ENCODE results near the gene HBA1. TPM values are rescaled to one million over a fixed set of nuclear protein-coding genes. Genes with fewer than 3 reads are reported as not detected.

The HBA1 gene
- total and polyA plus RNA-seq, 9 of the 15 experiments (the other 6 are each of a cell fraction or from before 2014, with no cell fraction given): 128 to 2,388 (median 380) TPM

DNA sequence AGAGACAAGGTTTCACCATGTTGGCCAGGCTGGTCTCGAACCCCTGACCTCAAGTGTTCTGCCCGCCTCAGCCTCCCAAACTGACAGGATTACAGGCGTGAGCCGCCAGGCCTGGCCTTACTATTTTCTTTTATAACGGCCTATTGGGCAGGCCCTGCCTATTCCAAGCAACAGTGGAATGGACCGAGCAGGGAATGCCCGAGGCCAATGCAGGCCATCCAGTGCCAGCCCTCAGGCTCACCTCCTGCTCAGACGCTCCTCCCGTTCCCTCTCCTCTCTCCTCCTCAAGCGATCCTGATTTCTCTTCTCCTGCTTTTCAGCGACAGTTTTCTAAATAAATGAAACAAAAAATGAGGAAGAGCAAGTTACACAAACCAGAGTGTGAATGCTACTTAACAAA lies 16.2 kb downstream of the HBA1 start:
- H3K9me1 ChIP-seq (ENCODE audit: control insufficient read depth, insufficient read depth, low read length): no peaks in the 10 kb centered on the region
- peaks cover 2% of the 10 kb centered on the region; the same call in 1 of the 2 replicates for H3K9me3 ChIP-seq (replicated peaks; ENCODE audit: control insufficient read depth, insufficient read depth, low read depth, low read length)
- FAIRE-seq (no peak), ATAC-seq (no peak), DNase-seq (ENCODE audit: extremely low read depth in 1 of 4, low spot score in 3 of 4) (no peak)
- intact Hi-C loops (cut with micrococcal nuclease): no loop called here
- 93% methylated on average over 8 of the region's 11 CpGs for WGBS (ENCODE audit: insufficient coverage, low coverage, missing lambda C conversion rate)
- H3K9ac ChIP-seq (ENCODE audit: insufficient read depth in 1 of 2, low read depth in 2 of 2, low read length in 2 of 2): 0 out of 4 replicates have a peak overlapping the region, but pooled peaks of 1 of the 2 experiments have one; percentile 28
- no peak overlapping the region for H2AFZ ChIP-seq (ENCODE audit: low read depth, low read length)
- no peak overlapping the region for H3K4me2 ChIP-seq (ENCODE audit: insufficient read depth, low read length)
- H3K4me1 ChIP-seq (replicated peaks in 1 of 2; ENCODE audit: control insufficient read depth in 2 of 2, insufficient read depth in 2 of 2, low read length in 2 of 2): peaks cover 0 to 5% of the 10 kb centered on the region in 2 experiments; a peak in 2 of 5 replicates
- TF ChIP-seq, protein P1, sequence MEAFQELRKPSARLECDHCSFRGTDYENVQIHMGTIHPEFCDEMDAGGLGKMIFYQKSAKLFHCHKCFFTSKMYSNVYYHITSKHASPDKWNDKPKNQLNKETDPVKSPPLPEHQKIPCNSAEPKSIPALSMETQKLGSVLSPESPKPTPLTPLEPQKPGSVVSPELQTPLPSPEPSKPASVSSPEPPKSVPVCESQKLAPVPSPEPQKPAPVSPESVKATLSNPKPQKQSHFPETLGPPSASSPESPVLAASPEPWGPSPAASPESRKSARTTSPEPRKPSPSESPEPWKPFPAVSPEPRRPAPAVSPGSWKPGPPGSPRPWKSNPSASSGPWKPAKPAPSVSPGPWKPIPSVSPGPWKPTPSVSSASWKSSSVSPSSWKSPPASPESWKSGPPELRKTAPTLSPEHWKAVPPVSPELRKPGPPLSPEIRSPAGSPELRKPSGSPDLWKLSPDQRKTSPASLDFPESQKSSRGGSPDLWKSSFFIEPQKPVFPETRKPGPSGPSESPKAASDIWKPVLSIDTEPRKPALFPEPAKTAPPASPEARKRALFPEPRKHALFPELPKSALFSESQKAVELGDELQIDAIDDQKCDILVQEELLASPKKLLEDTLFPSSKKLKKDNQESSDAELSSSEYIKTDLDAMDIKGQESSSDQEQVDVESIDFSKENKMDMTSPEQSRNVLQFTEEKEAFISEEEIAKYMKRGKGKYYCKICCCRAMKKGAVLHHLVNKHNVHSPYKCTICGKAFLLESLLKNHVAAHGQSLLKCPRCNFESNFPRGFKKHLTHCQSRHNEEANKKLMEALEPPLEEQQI (IDR thresholded peaks at IDR 0.05): no peak
- TF ChIP-seq EP300 (IDR thresholded peaks at IDR 0.05; ENCODE audit: low read length): no peak
- TF ChIP-seq IRF2 (CRISPR knock-in tag; IDR thresholded peaks at IDR 0.05): no peak
- no peak for TF ChIP-seq PRPF4 (IDR thresholded peaks at IDR 0.05; ENCODE audit: insufficient read depth, low read depth, low read length, poor library complexity, severe bottlenecking)
- TF ChIP-seq, protein P2, sequence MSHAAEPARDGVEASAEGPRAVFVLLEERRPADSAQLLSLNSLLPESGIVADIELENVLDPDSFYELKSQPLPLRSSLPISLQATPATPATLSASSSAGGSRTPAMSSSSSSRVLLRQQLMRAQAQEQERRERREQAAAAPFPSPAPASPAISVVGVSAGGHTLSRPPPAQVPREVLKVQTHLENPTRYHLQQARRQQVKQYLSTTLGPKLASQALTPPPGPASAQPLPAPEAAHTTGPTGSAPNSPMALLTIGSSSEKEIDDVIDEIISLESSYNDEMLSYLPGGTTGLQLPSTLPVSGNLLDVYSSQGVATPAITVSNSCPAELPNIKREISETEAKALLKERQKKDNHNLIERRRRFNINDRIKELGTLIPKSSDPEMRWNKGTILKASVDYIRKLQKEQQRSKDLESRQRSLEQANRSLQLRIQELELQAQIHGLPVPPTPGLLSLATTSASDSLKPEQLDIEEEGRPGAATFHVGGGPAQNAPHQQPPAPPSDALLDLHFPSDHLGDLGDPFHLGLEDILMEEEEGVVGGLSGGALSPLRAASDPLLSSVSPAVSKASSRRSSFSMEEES (CRISPR knock-in tag; IDR thresholded peaks at IDR 0.05): no peak
- no peak for TF ChIP-seq ZNF408 (CRISPR knock-in tag; IDR thresholded peaks at IDR 0.05; ENCODE audit: low read depth)
- no peak for TF ChIP-seq XRCC5 (IDR thresholded peaks at IDR 0.05; ENCODE audit: low read depth, low read length)
- no peak for TF ChIP-seq PHB2 (IDR thresholded peaks at IDR 0.05; ENCODE audit: low read depth)
- no peak for TF ChIP-seq RHOXF2B (CRISPR knock-in tag; conservative IDR thresholded peaks at IDR 0.05)
- TF ChIP-seq PTTG1 (tag; IDR thresholded peaks at IDR 0.05; ENCODE audit: low read depth): no peak
- TF ChIP-seq BMI1 (IDR thresholded peaks at IDR 0.05; ENCODE audit: low read length): no peak
- TF ChIP-seq ZNF124 (CRISPR knock-in tag; IDR thresholded peaks at IDR 0.05): no peak
- no peak overlapping the region for H3K4me3 ChIP-seq
- no peak overlapping the region for H3K27ac ChIP-seq (ENCODE audit: extremely low read depth, low read depth, low read length)
- CTCF ChIA-PET (ENCODE audit: low intra/inter-chr PET ratio): no interaction called here
- POLR2A ChIA-PET: interaction anchor here (1.0 kb wide), 1 partner anchor 9 kb away, joined by 3 read pairs; no protein-coding TSS in a partner anchor
- peaks cover 96% of the 10 kb centered on the region for H3K36me3 ChIP-seq (ENCODE audit: control insufficient read depth, insufficient read depth, low read length)
- BruUV-seq (replicated peaks): no TSS peak
- in situ Hi-C loops (cut with MboI): no loop called here
- H3K27me3 ChIP-seq (ENCODE audit: control insufficient read depth in 2 of 2, insufficient read depth in 2 of 2, low read length in 2 of 2): no peaks in the 10 kb centered on the region
- H3K79me2 ChIP-seq (ENCODE audit: control insufficient read depth, insufficient read depth, low read length): no peaks in the 10 kb centered on the region; the same call in 2 of the 3 replicates
- H4K20me1 ChIP-seq (replicated peaks; ENCODE audit: control insufficient read depth, insufficient read depth, low read length): no peaks in the 10 kb centered on the region
